Mesenteric fat pad (tissue), 1 donor: Measurements from ENCODE around the gene CCDC88A. TPM values are rescaled to one million over a fixed set of nuclear protein-coding genes. Genes with fewer than 3 reads are reported as not detected.
"Not testable (repeated sequence)": the region's sequence is repeated elsewhere in the genome, so short reads cannot be mapped to it uniquely, and the experiment has no call there.

ENCODE experiments used
- DNase-seq: peaks from one replicate; pipeline ENCODE4 v3.0.0-alpha.2; 2020; ENCODE audit warnings: low spot score
- long read RNA-seq: library from polyadenylated mRNA; unstranded; transcript quantifications from one replicate; pipeline ENCODE4 v2.0.0, GENCODE V29; 2020
- total RNA-seq: library from RNA; stranded (reverse); fragmentation: NEBNext Ultra II Directional; extraction: Animal tissue kit (Norgen Biotek cat#: 25700); gene quantifications from one replicate; pipeline ENCODE4 v1.2.1, GENCODE V29; 2021
- donor health status: DM: yes; HTN: yes; CAD: no.

Gene CCDC88A
- total RNA-seq = 64.6 TPM
- long read RNA-seq, partial matches to known transcripts = 59 of 69 reads
- long read RNA-seq, other reads (novel, unspliced or antisense) = 5 of 69 reads

DNA sequence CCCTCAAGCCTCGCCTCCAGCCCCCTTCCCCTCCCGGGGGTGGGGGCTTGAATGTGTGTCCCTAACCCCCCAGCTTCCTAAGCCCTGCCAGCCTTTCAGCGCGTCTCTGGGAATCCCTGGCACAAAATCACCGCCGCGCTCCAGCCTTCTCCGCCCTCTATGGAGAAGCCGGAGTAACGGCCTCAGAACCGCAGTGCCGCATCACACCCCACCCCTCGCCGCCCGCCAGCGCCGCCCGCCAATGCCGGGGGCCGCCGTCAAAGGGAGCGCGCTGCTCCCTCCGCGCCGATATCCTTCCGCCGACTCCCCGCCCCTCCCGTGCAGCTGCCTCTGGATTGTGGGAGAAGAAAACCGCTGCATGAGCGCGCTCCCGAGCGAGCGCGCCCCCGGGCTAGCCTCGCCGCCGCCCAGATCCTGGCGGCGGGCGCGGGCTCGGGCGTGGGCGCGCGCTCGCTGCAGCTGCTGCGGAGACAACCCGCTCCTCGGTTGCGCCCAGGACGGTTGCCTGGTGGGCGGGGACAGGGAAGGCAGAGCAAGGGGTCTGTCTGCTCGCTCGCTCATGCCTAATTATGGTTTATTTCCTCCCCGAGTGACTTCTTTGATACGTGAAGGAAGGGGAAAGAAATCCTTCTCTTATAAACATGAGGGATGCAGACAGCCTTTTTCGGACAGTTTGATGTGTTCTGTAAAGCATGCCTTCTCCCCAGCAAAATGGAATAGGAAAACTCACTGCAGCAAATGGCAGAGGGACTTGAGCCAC is at the start of gene CCDC88A:
Gene CCDC88A, minus strand, starts transcription at position 178 of the 760 bp plus-strand sequence. CDS start 777 bp downstream, outside the sequence.
- peak; percentile 98 for DNase-seq

DNA sequence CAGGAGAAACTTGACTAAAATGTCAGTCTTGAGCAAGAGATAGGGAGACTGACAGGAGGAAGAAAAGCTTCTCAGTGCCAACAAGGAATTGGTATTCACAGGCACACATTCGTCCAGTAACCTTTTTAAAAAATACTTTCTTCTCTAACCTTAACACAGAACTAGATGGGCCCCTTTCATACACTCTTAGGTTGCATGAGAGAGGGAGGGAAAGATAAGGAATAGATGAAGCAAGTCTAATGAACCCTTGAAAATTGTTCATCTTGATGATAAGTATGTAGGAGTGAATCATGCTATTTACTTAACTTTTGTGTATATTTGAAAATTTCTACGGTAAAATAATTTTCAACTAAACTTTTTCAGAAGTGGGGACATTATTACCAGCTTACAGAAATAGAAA is 42.0 kb upstream of the CCDC88A start:
- DNase-seq = no peak

DNA sequence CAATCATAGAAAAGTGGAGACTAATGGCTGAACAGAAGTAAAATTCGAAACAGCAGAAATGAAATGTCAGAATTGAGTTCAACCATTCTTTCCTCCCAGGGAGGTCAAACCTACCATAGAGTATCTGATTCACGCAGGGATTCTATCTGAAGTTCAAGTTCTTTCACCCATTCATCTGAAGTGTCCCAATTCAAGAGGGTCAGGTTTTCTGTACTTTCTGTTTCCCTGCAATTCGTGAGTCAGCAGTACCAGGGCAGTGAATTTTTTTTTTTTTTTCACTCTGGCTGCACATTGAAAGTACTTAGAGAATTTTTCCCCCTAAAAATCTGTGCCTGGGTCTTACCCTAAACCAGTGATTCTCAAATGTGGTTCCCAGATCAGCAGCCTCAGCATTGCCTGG is 40.9 kb upstream of the CCDC88A start:
- DNase-seq = no peak

DNA sequence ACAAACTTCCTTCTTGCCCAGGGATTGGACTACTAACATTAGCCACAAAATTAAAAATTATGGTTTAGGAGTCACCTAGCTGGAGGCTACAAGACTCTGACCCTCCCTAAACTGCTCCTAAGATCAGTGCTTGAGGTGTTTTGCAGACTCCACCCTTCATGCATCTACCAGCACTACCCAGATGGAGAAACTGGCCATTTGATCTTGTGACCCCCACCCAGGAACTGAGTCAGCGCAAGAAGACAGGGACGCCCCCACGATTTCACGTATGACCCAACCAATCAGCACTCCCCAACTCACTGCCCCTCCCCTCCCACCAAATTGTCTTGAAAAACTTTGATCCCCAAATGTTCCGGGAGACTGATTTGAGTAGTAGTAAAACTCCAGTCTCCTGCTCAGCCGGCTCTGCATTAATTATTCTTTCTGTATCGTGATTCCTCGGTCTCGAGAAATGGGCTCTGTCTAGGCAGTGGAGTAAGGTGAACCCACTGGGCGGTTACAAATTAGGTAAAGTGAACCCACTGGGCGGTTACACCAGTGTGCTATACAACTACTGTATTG is 40.1 kb upstream of the CCDC88A start:
- no peak for DNase-seq

GRCh38 chr2:55459279-55459678 is 39.6 kb upstream of the CCDC88A start:
- DNase-seq = no peak

- no peak for DNase-seq
Observed at GRCh38 chr2:55454121-55454520, 34.5 kb upstream of the CCDC88A start.

DNA sequence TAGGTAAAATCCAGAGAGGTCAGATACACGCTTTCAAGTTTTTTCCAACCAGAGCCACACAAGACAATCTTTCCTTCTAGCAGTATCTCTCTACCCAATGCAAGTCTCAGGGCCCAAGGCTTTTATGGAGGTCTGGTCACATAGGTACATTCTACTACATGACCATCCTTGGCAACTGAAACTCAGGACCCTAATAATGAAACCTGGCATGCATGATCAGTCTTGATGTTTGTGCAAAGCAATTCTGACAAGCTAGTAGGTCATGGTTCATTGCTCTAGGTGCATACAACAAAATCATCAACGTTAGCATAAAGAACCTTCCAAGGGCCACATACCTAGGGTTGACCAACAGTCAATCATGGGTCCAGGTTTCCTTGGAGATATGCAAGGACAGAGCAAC is 33.2 kb upstream of the CCDC88A start:
- DNase-seq = no peak

DNA sequence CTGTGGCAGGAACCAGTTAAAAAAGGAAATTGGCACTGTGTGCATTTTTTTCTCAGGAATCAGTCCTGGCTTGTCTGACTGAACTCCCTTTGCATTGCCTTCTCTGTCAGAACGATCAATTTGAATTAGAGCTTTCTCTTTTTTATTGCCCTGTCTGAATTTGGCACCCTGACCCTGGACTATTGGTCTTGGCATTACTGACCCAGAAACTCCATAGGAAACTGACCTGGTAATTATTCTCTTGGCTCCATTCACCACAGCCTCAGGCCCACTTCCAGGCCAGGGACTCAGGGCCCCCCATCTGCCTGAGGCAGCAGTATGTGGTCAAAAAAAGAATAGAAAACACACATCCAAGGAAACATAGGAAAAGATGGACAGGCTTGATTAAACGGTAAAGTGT is 32.0 kb upstream of the CCDC88A start:
- DNase-seq = no peak

DNA sequence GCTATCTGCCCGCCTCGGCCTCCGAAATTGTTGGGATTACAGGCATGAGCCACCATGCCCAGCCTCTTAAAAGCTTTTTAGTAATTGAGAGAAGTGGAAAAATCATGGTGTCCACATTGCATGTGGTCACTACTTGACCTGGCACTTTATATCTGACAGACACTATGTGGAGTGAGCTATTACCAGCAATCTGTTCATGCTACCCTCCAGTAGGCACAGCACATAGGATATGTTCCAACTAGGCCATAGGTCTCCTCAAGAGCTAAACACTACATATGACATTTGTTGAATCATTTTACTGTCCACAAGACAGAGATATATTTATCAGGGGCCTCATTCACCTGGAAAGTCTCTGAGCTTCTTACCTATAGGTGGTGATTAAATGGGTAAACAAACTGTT is 30.4 kb upstream of the CCDC88A start:
- DNase-seq = not testable (repeated sequence)

DNA sequence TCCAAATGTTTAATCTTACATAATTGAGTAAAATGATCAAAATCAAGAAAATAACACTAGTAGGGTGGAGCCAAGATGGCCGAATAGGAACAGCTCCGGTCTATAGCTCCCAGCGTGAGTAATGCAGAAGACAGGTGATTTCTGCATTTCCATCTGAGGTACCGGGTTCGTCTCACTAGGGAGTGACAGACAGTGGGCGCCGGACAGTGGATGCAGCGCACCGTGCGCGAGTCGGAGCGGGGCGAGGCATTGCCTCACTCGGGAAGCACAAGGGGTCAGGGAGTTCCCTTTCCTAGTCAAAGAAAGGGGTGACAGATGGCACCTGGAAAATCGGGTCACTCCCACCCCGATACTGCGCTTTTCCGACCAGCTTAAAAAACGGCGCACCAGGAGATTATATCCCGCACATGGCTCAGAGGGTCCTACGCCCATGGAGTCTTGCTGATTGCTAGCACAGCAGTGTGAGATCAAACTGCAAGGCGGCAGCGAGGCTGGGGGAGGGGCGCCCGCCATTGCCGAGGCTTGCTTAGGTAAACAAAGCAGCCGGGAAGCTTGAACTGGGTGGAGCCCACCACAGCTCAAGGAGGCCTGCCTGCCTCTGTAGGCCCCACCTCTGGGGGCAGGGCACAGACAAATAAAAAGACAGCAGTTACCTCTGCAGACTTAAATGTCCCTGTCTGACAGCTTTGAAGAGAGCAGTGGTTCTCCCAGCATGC is 22.5 kb upstream of the CCDC88A start:
- DNase-seq = not testable (repeated sequence)

DNA sequence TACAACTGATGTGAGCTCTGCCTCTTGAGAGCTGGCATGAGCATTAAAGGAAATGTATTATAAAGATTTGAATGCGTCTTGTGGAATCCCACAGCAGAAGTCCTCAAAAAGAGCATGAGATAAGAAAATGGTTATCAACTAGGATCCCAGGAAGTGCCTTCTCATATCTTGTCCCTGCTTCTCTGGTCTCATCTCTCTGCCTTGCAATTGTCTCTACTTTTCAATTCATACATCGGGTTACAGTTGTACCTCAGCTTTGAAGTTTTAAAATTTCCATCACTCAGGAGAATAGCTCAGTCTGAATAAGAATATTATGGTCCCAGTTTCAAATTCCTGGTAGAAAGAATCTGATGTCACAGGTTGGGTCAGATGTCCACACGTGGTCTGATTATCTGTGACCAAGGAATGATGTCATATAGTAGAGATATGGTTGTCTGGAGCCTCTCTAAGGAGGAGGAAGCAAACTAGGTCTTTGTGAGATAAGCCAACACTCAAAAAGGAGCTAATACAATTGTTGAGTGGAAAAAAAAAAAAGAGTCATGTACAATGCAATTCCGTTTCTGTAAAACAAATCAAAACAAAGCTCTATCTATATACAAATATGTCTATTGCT is 21.7 kb upstream of the CCDC88A start:
- DNase-seq = no peak

DNA sequence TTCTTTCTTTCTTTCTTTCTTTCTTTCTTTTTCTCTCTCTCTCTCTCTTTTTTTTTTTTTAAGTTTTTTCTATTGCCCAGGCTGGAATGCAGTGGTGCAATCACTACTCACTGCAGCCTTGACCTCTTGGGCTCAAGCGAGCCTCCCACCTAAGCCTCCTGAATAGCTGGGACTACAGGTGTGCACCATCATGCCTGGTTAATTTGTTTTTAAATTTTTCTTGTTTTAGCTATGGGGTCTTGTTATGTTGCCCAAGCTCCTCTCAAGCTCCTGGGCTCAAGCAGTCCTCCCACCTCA is 19.4 kb upstream of the CCDC88A start:
- DNase-seq = no peak

GRCh38 chr2:55438391-55439100 is 18.9 kb upstream of the CCDC88A start:
- DNase-seq = no peak

DNA sequence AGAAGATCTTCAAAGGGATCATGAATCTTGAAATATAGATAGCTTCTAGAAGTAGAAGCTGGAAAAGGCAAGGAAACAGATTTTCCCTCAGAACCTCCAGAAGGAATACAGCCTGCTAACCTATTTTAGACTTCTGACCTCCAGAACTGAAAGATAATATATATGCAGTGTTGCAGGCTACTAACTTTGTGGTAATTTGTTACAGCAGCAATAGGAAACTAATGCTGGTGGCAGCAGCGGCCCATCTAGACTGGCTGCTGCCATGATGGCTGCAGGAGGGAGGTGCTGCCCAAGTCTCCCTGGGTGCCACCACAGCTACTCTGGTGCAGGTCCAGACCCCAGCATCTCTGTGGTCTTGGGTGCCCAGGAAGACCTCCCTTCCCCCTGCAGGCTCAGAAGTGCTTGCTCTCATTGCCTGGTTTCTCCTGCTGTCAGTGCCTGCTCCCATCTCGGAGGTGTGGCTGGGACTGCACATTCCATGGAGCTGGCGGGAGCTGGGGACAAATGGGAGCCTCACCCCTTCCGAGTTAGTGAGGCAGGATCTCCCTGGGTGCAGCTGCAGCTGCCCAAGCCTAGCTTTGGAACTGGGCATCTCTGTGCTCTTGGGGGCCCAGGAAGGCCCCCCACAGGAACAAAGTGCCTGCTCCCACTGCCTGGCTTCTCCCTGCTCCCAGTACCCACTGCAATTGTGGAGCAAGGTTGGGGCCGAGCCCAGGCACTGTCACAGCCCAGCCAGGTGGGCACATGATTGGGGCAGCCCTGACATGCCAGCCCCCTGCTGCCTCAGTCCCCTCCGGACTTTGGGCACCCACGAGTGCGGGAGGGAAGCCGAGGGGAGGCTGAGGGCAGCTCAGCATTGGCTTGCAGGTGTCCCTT is 18.1 kb upstream of the CCDC88A start:
- DNase-seq = no peak

- no peak for DNase-seq
Observed at GRCh38 chr2:55431982-55432627, 12.4 kb upstream of the CCDC88A start.

DNA sequence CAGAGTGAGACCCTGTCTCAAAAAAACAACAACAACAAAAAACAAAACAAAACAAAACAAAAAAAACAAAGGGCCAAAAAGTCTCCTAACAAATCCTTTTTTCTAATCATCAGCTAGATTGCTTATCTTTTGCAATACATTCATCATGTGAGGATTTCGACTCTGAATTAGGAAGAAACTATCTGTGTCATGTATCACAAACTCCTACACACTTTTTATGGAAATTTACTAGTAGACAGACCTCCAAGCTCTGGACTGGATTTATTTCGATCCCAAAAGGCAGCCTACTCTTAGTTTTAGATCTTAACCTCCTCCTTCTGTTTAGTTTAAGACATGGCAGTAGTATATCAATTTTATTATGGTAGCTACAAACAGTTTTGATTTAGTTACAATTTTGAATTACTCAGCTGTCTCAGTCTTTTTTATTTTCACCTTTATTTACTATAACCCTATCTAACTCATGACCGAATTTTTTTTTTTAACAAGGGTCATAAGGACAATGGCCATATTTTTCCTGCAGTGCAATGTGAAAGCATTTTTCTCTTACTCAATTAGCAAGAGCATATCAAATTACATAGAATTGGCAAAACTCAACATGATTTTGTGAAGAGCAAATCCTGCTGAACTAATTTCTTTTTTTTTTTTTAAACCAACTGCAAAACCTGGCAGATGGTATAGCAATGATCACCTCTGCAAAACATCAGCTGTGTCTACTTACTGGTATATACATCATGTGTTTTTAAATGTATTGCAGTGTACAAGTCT is 10.7 kb upstream of the CCDC88A start:
- DNase-seq = no peak

- DNase-seq = no peak
Observed at GRCh38 chr2:55428258-55428657, 8.6 kb upstream of the CCDC88A start.

DNA sequence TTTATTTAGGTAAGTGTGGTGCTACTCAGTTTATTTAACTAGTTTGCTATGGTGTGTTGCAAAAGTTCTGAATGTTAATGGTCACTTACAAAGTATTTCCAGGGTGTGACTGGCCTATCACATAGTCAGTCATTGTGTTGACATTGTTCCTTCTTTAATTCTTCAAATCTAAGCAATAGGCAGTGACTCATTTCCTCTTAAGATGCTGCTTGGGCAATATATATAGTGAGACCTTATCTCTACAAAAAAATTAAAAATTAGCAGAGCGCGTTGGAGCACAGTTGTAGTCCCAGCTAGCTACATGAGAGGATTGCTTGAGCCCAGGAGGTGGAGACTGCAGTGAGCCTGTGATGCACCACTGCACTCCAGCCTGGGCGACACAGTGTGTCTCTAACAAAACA is 5.8 kb upstream of the CCDC88A start:
- DNase-seq = no peak
